H9 (cell line): Measurements from ENCODE around the gene PDZD7. TPM values are rescaled to one million over a fixed set of nuclear protein-coding genes. Genes with fewer than 3 reads are reported as not detected.
A peak's percentile ranks its signal among the peaks of the same experiment; 100 is the strongest.

Experiments used
- DNase-seq: peaks from one replicate; pipeline ENCODE4 v3.0.0-alpha.2; 2017
- H2AFZ ChIP-seq: one replicate; pipeline ENCODE4 v1.6.1; 2013; ENCODE audit warnings: mild to moderate bottlenecking, low read length, control low read depth, moderate library complexity
- H2AK5ac ChIP-seq: 2 replicates; pipeline ENCODE4 v1.6.1; 2013; ENCODE audit warnings: low read length, control low read depth, mixed read lengths; ENCODE audit not compliant: insufficient read length
- H2BK120ac ChIP-seq: one replicate; pipeline ENCODE4 v1.6.1; 2013; ENCODE audit warnings: low read depth, mild to moderate bottlenecking, low read length, control low read depth, inconsistent platforms; ENCODE audit not compliant: poor library complexity, severe bottlenecking
- H2BK12ac ChIP-seq: 2 replicates; pipeline ENCODE4 v1.6.1; 2013; ENCODE audit warnings: low read length, control low read depth, mixed read lengths, low read depth; ENCODE audit not compliant: insufficient read length
- H2BK15ac ChIP-seq: 2 replicates; pipeline ENCODE4 v1.6.1; 2013; ENCODE audit warnings: low read depth, low read length, control low read depth
- H2BK20ac ChIP-seq: one replicate; pipeline ENCODE4 v1.6.1; 2013; ENCODE audit warnings: low read depth, mild to moderate bottlenecking, low read length, control low read depth, inconsistent platforms; ENCODE audit not compliant: poor library complexity, severe bottlenecking
- H2BK5ac ChIP-seq: 2 replicates; pipeline ENCODE4 v1.6.1; 2013; ENCODE audit warnings: low read length, control low read depth, mixed read lengths; ENCODE audit not compliant: insufficient read length
- H3K14ac ChIP-seq: 2 replicates; pipeline ENCODE4 v1.6.1; 2013; ENCODE audit warnings: low read length, control low read depth; ENCODE audit not compliant: insufficient read depth
- H3K18ac ChIP-seq: 2 replicates; pipeline ENCODE4 v1.6.1; 2013; ENCODE audit warnings: low read depth, mild to moderate bottlenecking, mixed read lengths, low read length, control low read depth; ENCODE audit not compliant: insufficient read length
- H3K23ac ChIP-seq: 2 replicates; pipeline ENCODE4 v1.6.1; 2013; ENCODE audit warnings: low read length, control low read depth, mixed read lengths, low read depth; ENCODE audit not compliant: insufficient read length
- H3K23me2 ChIP-seq: 2 replicates; pipeline ENCODE4 v1.6.1; 2013; ENCODE audit warnings: low read depth, mild to moderate bottlenecking, mixed read lengths, low read length, control low read depth; ENCODE audit not compliant: insufficient read length, poor library complexity, severe bottlenecking
- H3K27ac ChIP-seq: 2 replicates; pipeline ENCODE4 v1.5.1; 2013; ENCODE audit warnings: low read length, control low read depth, mixed read lengths, low read depth; ENCODE audit not compliant: insufficient read length
- H3K27me3 ChIP-seq: 2 replicates; pipeline ENCODE4 v1.6.1; 2013; ENCODE audit warnings: low read length, control low read depth, inconsistent platforms; ENCODE audit not compliant: insufficient read depth
- H3K4ac ChIP-seq: 2 replicates; pipeline ENCODE4 v1.6.1; 2013; ENCODE audit warnings: low read depth, mild to moderate bottlenecking, control low read depth, inconsistent platforms, low read length, moderate library complexity
- H3K4me1 ChIP-seq: 2 replicates; pipeline ENCODE4 v1.6.1; 2013; ENCODE audit warnings: low read length, control low read depth, inconsistent platforms; ENCODE audit not compliant: insufficient read depth
- H3K4me2 ChIP-seq: 2 replicates; pipeline ENCODE4 v1.6.1; 2013; ENCODE audit warnings: low read length, control low read depth, mixed read lengths; ENCODE audit not compliant: insufficient read length, insufficient read depth
- H3K56ac ChIP-seq: 2 replicates; pipeline ENCODE4 v1.6.1; 2013; ENCODE audit warnings: low read depth, mild to moderate bottlenecking, mixed read lengths, low read length, control low read depth; ENCODE audit not compliant: insufficient read length
- H3K79me1 ChIP-seq: 2 replicates; pipeline ENCODE4 v1.6.1; 2013; ENCODE audit warnings: low read depth, mild to moderate bottlenecking, moderate library complexity, low read length, control low read depth, inconsistent platforms; ENCODE audit not compliant: insufficient read depth, poor library complexity, severe bottlenecking
- H3K79me2 ChIP-seq: 2 replicates; pipeline ENCODE4 v1.6.1; 2013; ENCODE audit warnings: low read length, control low read depth, inconsistent platforms; ENCODE audit not compliant: insufficient read depth
- H3K9ac ChIP-seq: 2 replicates; pipeline ENCODE4 v1.6.1; 2013; ENCODE audit warnings: low read length, control low read depth, mixed read lengths; ENCODE audit not compliant: insufficient read length; ENCODE audit errors: extremely low read depth
- H3K9me3 ChIP-seq: one replicate; pipeline ENCODE4 v1.6.1; 2013; ENCODE audit warnings: low read depth, low read length, inconsistent platforms; ENCODE audit not compliant: control insufficient read depth
- H3T11ph ChIP-seq: one replicate; pipeline ENCODE4 v1.6.1; 2013; ENCODE audit warnings: mild to moderate bottlenecking, low read length, control low read depth, inconsistent platforms
- H4K20me1 ChIP-seq: one replicate; pipeline ENCODE4 v1.6.1; 2013; ENCODE audit not compliant: control insufficient read depth, insufficient read length, insufficient read depth
- H4K5ac ChIP-seq: 2 replicates; pipeline ENCODE4 v1.6.1; 2013; ENCODE audit warnings: low read depth, mild to moderate bottlenecking, mixed read lengths, low read length, control low read depth; ENCODE audit not compliant: insufficient read length
- H4K8ac ChIP-seq: replicated peaks from 2 replicates; pipeline ENCODE4 v1.6.1; 2013; ENCODE audit warnings: low read length, control low read depth, mixed read lengths, low read depth; ENCODE audit not compliant: insufficient read length
- H4K91ac ChIP-seq: 2 replicates; pipeline ENCODE4 v1.6.1; 2013; ENCODE audit warnings: low read depth, mild to moderate bottlenecking, moderate library complexity, mixed read lengths, low read length, control low read depth; ENCODE audit not compliant: insufficient read length
- H3K27ac Mint-ChIP-seq, 3 experiments: 2 replicates in 2 of 3; 3 replicates in 1 of 3; pipeline ENCODE4 v1.8.0; 2020 to 2021; ENCODE audit warnings: mixed read lengths in 3 of 3, mild to moderate bottlenecking in 1 of 3, moderate library complexity in 1 of 3
- H3K27me3 Mint-ChIP-seq: 2 replicates; pipeline ENCODE4 v1.8.0; 2021; ENCODE audit warnings: low read depth, mild to moderate bottlenecking, moderate library complexity, mixed read lengths
- H3K36me3 Mint-ChIP-seq, 3 experiments: 2 replicates in 2 of 3; 3 replicates in 1 of 3; pipeline ENCODE4 v1.8.0; 2020 to 2021; ENCODE audit warnings: low read depth in 3 of 3, mixed read lengths in 3 of 3; ENCODE audit not compliant: insufficient read depth in 1 of 3
- H3K4me1 Mint-ChIP-seq, 2 experiments: 2 replicates each; pipeline ENCODE4 v1.8.0; 2020; ENCODE audit warnings: mixed read lengths in 2 of 2
- H3K4me3 Mint-ChIP-seq, 2 experiments: 2 replicates in 1 of 2; 3 replicates in 1 of 2; pipeline ENCODE4 v1.8.0; 2020 to 2021; ENCODE audit warnings: mild to moderate bottlenecking in 2 of 2, mixed read lengths in 2 of 2, moderate library complexity in 1 of 2
- H3K9me3 Mint-ChIP-seq, 2 experiments: 2 replicates in 1 of 2; 3 replicates in 1 of 2; pipeline ENCODE4 v1.8.0; 2020; ENCODE audit warnings: mild to moderate bottlenecking in 2 of 2, mixed read lengths in 2 of 2, moderate library complexity in 1 of 2
- WGBS: extraction: QIAGEN DNeasy Blood & Tissue Kit; methylation state at CpG from one replicate; pipeline ENCODE4 v1.1.7; 2013; ENCODE audit warnings: missing lambda C conversion rate, low lambda C conversion rate, mixed read lengths; ENCODE audit not compliant: insufficient read length; ENCODE audit errors: extremely low coverage; 5-methylcytosine and 5-hydroxymethylcytosine counted together
- total RNA-seq: library from RNA; stranded (reverse); gene quantifications from 2 replicates; pipeline ENCODE4 v1.2.1, GENCODE V29; 2021
- TF ChIP-seq, protein P1 (sequence below): fragments of 200-600 bp; sonication (generic); conservative IDR thresholded peaks from 3 replicates; pipeline ENCODE4 v1.8.0; 2021; ENCODE audit warnings: antibody characterized with exemption, mild to moderate bottlenecking

PDZD7 gene
- total RNA-seq, 1 experiment from 2014 or later: 2.0 TPM

- no CpG with 5 or more reads among the region's 31 CpGs for WGBS
- no peak within 1 kb of the TSS for H4K91ac ChIP-seq
- no peak within 1 kb of the TSS for H3K23ac ChIP-seq
- Mint-ChIP-seq H3K4me3 (peak within 1 kb of the TSS; percentile 93 to 96), H3K9me3 (no peaks in the 10 kb centered on the region; a peak in 1 of 5 replicates), H3K27ac (peak within 1 kb of the TSS; percentile 96 to 99 (median 98); a peak in 5 of 7 replicates), H3K36me3 (peaks cover 0 to 5% (median 0%) of the 10 kb centered on the region in 3 experiments; a peak in 3 of 7 replicates), H3K27me3 (peaks cover 53% of the 10 kb centered on the region), H3K4me1 (peaks cover 31 to 38% of the 10 kb centered on the region in 2 experiments)
- H3K4me1 ChIP-seq: no peaks in the 10 kb centered on the region; the same call in 1 of the 2 replicates
- no peak within 1 kb of the TSS for H3K56ac ChIP-seq
- no peak within 1 kb of the TSS for H2BK120ac ChIP-seq
- no peak within 1 kb of the TSS for H2AFZ ChIP-seq
- H3K14ac ChIP-seq: peak within 1 kb of the TSS; percentile 74
- no peak within 1 kb of the TSS for H4K8ac ChIP-seq
- H3K79me2 ChIP-seq: no peaks in the 10 kb centered on the region
- H3K4me2 ChIP-seq: peak within 1 kb of the TSS; percentile 98
- H3K79me1 ChIP-seq: no peaks in the 10 kb centered on the region
- no peak within 1 kb of the TSS for H2AK5ac ChIP-seq
- H2BK12ac ChIP-seq: no peak within 1 kb of the TSS
- peaks cover 45% of the 10 kb centered on the region for H3K27me3 ChIP-seq
- DNase-seq: peak; percentile 79
- H3K4ac ChIP-seq: no peak within 1 kb of the TSS
- H4K20me1 ChIP-seq: no peaks in the 10 kb centered on the region
- H3K9ac ChIP-seq: peak within 1 kb of the TSS; percentile 96
- H2BK15ac ChIP-seq: no peak within 1 kb of the TSS
- H3K9me3 ChIP-seq: no peaks in the 10 kb centered on the region
- no peak within 1 kb of the TSS for H4K5ac ChIP-seq
- no peak within 1 kb of the TSS for H2BK5ac ChIP-seq
- H3T11ph ChIP-seq: no peak within 1 kb of the TSS
- TF ChIP-seq, protein P1, sequence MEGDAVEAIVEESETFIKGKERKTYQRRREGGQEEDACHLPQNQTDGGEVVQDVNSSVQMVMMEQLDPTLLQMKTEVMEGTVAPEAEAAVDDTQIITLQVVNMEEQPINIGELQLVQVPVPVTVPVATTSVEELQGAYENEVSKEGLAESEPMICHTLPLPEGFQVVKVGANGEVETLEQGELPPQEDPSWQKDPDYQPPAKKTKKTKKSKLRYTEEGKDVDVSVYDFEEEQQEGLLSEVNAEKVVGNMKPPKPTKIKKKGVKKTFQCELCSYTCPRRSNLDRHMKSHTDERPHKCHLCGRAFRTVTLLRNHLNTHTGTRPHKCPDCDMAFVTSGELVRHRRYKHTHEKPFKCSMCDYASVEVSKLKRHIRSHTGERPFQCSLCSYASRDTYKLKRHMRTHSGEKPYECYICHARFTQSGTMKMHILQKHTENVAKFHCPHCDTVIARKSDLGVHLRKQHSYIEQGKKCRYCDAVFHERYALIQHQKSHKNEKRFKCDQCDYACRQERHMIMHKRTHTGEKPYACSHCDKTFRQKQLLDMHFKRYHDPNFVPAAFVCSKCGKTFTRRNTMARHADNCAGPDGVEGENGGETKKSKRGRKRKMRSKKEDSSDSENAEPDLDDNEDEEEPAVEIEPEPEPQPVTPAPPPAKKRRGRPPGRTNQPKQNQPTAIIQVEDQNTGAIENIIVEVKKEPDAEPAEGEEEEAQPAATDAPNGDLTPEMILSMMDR: no peak
- peak within 1 kb of the TSS; percentile 85 for H3K18ac ChIP-seq
- peak within 1 kb of the TSS; percentile 35 for H3K27ac ChIP-seq
- H3K23me2 ChIP-seq: peaks cover 33% of the 10 kb centered on the region
- H2BK20ac ChIP-seq: no peak within 1 kb of the TSS
Measured at GRCh38 chr10:101061624-101062231, 30.8 kb upstream of the PDZD7 start, which contains the start of gene KAZALD1. Gene KAZALD1 (plus strand): TSS chr10:101061989. CDS start chr10:101062593, 604 bp downstream.
